GM11168 (cell line): ENCODE data around the gene PLEKHA4.
"Not testable (repeated sequence)": the region's sequence is repeated elsewhere in the genome, so short reads cannot be mapped to it uniquely, and the experiment has no call there.

ENCODE experiments used
- in situ Hi-C: fragments of 300-500 bp; cut with MboI; formaldehyde crosslinking; loops from one replicate; pipeline ENCODE4 v1.12.0; 2022; ENCODE audit warnings: low sequenced_read_pairs; ENCODE audit not compliant: unreplicated experiment

Gene PLEKHA4

GRCh38 chr19:48805452-48805851 is 63.0 kb downstream of the PLEKHA4 start:
- in situ Hi-C loops: no loop called here

GRCh38 chr19:48804496-48804895 is 63.9 kb downstream of the PLEKHA4 start:
- in situ Hi-C loops: no loop called here

GRCh38 chr19:48802623-48803022 is 65.8 kb downstream of the PLEKHA4 start:
- in situ Hi-C loops: no loop called here

GRCh38 chr19:48799358-48800300 is 68.8 kb downstream of the PLEKHA4 start:
- in situ Hi-C loops: loop anchor here (10.0 kb wide), 1 partner anchor 165 kb away; the partner anchor contains the start of gene FTL

GRCh38 chr19:48798937-48799336 is 69.5 kb downstream of the PLEKHA4 start:
- in situ Hi-C loops: loop anchor here (10.0 kb wide), 1 partner anchor 166 kb away; the partner anchor contains the start of gene FTL

GRCh38 chr19:48797103-48797502 is 71.3 kb downstream of the PLEKHA4 start:
- in situ Hi-C loops: loop anchor here (10.0 kb wide), 1 partner anchor 168 kb away; the partner anchor contains the start of gene FTL

GRCh38 chr19:48796298-48797083 is 71.9 kb downstream of the PLEKHA4 start:
- in situ Hi-C loops: loop anchor here (10.0 kb wide), 1 partner anchor 168 kb away; the partner anchor contains the start of gene FTL

- in situ Hi-C loops: loop anchor here (10.0 kb wide), 1 partner anchor 169 kb away; the partner anchor contains the start of gene FTL
Measured at GRCh38 chr19:48795685-48796070, 72.7 kb downstream of the PLEKHA4 start.

- in situ Hi-C loops: loop anchor here (10.0 kb wide), 1 partner anchor 170 kb away; the partner anchor contains the start of gene FTL
Measured at GRCh38 chr19:48795055-48795684, 73.2 kb downstream of the PLEKHA4 start.

- in situ Hi-C loops: loop anchor here (5.0 to 10.0 kb wide), 2 partner anchors 48 to 171 kb away; partner anchors contain the start of gene FTL
Measured at GRCh38 chr19:48794291-48794690, 74.1 kb downstream of the PLEKHA4 start.

GRCh38 chr19:48793271-48793670 is 75.1 kb downstream of the PLEKHA4 start:
- in situ Hi-C loops: loop anchor here (5.0 to 10.0 kb wide), 2 partner anchors 49 to 172 kb away; partner anchors contain the start of gene FTL

GRCh38 chr19:48787331-48787730 is 81.1 kb downstream of the PLEKHA4 start:
- in situ Hi-C loops: not testable (repeated sequence)
